NCI-H2171 treated with DMSO at 0.1 percent for 48 hours (cell line): ENCODE results near the gene LAMC2.
A peak's percentile ranks its signal among the peaks of the same experiment; 100 is the strongest.
"Not testable (repeated sequence)": the region's sequence is repeated elsewhere in the genome, so short reads cannot be mapped to it uniquely, and the experiment has no call there.

Experiments
- DNase-seq: peaks from one replicate; lab custom pipeline; 2025; lab: John Stamatoyannopoulos, UW

LAMC2 gene

DNA sequence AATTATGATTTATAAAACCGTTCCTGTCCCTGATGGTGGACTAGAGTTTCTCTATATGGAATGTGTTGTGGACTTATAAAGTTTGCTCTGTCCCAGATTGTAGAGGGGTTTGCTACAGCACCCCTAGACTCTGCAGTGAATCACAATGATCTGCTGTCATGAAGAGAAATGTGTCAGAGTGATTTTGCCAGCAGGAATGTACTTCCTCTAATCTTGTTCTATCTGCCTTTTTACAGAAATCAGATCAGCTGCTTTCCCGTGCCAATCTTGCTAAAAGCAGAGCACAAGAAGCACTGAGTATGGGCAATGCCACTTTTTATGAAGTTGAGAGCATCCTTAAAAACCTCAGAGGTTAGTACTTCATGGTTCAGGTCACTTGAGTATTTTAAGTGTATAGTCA lies 52.0 kb downstream of the LAMC2 start:
- no peak for DNase-seq

DNA sequence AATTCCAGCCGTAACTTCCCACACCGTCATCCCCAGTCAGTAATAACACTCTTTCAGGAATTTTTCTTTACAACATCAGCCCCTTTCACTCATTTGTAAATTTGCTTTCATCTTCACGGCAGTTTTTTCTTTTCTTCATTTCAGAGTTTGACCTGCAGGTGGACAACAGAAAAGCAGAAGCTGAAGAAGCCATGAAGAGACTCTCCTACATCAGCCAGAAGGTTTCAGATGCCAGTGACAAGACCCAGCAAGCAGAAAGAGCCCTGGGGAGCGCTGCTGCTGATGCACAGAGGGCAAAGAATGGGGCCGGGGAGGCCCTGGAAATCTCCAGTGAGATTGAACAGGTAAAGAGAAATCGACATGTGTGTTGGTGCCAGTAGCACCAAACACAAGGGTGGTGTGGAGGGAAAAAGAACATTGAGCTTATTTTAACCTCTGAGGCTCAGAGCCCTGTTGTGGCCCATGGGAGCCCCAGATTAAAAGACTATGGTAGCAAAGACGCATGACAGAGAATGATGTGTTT lies 53.2 kb downstream of the LAMC2 start:
- DNase-seq = peak; percentile 24

DNA sequence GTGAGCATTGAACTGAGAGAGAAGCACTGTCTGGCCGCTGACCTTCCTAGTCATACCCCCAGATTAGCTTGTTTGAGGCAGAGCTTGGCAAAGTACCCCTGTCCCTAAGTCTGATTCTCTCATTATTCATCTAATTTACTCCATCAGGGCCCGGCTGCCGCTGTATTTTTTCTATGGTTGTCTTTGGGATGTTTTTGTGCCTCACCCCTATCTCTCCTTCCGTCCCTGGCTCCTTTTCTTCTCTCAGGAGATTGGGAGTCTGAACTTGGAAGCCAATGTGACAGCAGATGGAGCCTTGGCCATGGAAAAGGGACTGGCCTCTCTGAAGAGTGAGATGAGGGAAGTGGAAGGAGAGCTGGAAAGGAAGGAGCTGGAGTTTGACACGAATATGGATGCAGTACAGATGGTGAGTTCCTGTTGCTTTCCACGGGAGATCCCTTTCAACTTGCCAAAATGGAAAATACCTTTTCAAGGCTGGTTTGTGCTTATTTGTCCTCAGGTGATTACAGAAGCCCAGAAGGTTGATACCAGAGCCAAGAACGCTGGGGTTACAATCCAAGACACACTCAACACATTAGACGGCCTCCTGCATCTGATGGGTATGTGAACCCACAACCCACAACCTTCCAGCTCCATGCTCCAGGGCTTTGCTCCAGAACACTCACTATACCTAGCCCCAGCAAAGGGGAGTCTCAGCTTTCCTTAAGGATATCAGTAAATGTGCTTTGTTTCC lies 53.9 kb downstream of the LAMC2 start:
- peak; percentile 44 for DNase-seq

GRCh38 chr1:183240526-183240825 lies 54.4 kb downstream of the LAMC2 start:
- DNase-seq = no peak

- DNase-seq = not testable (repeated sequence)
Measured at GRCh38 chr1:183240853-183241252, 54.8 kb downstream of the LAMC2 start.

- no peak for DNase-seq
Measured at GRCh38 chr1:183241471-183241870, 55.4 kb downstream of the LAMC2 start.

DNA sequence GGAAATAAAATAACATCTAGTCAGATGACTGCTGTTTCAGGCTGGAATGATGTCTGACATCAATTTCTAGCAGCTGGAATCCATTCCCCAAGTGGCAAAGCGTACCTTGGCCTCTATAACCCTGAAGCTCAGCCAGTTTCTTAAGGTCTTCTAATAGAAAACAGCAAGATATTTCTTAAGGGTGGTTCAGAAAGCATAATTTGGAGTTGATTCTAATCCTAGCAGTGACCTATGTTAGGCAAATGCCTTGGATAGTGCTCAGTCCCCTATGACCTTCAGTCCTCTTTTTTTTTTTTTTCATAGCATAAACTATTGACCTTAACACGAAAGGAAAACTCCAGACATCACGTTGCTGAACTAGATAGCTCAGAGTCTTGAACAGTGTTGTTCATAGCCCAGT lies 56.5 kb downstream of the LAMC2 start:
- no peak for DNase-seq

- no peak for DNase-seq
Measured at GRCh38 chr1:183243161-183244050, 57.3 kb downstream of the LAMC2 start.

DNA sequence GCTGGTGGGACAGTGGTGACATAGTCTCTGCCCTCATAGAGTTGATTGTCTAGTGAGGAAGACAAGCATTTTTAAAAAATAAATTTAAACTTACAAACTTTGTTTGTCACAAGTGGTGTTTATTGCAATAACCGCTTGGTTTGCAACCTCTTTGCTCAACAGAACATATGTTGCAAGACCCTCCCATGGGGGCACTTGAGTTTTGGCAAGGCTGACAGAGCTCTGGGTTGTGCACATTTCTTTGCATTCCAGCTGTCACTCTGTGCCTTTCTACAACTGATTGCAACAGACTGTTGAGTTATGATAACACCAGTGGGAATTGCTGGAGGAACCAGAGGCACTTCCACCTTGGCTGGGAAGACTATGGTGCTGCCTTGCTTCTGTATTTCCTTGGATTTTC lies 58.4 kb downstream of the LAMC2 start:
- DNase-seq = peak; percentile 96

DNA sequence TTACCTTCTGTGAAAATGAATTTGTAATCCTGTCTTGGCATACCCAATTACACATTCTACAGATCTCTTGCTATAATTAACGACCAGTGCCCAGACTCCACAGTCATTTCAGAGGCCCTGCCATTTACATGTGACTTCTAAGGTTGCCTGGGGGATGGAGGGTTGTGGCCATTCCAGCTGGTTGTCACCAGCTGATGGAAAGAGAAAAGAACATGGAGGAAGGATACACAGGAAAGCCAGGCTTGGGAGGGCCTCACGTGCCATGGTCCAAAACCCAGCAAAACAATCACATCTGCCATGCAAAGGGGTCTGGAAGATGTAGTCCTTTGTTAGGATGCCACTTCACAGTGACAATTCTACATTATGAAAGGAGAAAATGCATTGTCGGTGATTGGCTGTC lies 59.3 kb downstream of the LAMC2 start:
- DNase-seq = no peak

DNA sequence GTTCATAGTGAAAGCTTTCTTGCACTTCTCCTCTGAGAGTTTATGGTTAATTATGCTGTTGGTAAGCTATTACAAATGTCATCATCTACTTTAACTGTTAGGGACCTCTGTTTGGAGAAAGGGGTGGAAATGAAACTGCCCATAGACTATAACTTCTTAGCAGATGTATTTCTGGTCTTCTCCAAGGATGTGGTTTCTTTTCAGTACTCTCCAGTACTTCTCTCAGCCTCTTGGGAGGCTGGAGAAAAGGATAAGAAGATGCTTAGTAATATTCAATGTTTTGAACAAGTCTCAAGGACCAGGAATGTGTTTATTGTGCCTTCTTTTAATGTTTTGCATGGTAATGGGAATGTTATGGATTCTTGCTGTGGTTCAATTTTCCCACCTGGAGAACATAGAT lies 60.4 kb downstream of the LAMC2 start:
- DNase-seq = no peak

DNA sequence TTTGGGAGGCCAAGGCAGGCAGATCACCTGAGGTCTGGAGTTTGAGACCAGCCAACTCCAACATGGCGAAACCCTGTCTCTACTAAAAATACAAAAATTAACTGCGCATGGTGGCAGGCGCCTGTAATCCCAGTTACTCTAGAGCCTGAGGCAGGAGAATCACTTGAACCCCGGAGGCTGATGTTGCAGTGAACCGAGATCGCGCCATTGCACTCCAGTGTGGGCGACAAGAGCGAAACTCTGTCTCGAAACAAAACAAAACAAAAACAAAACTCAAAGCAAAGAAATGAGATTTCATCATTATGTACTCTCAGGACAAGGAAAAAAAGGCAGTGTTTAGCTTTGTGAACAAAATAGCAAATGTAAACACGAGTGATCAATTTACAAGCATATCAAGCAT lies 61.0 kb downstream of the LAMC2 start:
- DNase-seq = no peak

DNA sequence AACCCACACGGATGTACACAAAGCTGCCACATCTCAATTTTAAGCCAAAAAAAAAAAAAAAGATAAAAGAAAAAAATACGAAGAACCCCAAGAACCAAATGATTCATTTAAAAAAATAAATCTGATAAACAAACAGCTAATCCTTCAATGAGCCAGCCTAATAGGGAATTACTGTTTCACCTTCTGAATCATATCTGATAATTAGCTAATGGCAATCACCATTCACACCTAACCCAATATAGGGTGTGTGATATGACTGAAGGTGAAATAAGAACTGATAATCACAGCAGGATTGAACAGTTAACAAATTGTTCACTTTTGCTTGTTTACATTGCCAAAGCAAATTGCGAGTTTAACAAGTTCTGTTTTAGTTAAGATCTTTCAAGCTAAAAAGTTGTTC lies 61.4 kb downstream of the LAMC2 start:
- no peak for DNase-seq

DNA sequence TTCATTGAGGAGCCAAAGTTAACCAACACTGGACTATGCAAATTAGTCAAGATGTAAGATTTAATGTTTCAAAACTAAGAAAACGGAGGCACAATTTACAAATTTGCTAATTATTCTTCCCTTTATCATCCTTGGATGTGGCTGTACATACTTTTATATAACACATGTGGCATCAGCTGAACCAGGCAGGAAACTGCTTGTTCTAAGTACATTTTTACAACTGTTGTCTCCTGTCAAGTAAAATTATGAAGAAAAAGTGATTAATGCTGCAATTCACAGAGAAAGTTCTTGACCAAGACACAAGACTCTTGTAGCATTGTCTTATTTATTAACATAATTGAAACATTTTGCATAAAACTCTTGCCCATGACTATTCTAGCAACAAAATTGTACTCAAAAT lies 61.9 kb downstream of the LAMC2 start:
- DNase-seq = no peak

- no peak for DNase-seq
Measured at GRCh38 chr1:183248989-183249691, 63.1 kb downstream of the LAMC2 start.

DNA sequence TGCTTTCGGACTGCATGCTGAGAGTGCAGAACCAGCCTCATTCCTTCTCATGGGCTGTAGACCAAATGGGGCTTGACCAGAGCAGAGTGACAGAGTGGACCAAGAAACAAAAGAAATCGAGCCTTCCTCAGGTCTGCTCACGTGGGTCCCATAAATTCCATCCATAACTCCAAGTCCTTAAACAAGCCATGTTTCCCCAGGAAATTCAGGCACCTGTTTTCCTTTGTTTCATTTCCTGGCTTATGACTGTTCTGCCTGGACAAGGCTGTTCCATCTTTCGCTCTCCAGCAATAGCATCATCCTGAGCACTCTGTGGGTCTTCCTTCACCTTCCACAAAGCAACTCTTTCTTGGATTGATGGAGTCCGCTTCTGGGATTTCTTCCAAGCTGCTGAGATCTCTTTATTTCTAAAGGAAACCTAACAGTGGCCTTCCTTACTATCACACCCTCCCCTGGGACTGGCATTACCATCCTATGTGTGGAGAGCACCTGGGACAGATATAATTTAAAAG lies 63.9 kb downstream of the LAMC2 start:
- DNase-seq = no peak

DNA sequence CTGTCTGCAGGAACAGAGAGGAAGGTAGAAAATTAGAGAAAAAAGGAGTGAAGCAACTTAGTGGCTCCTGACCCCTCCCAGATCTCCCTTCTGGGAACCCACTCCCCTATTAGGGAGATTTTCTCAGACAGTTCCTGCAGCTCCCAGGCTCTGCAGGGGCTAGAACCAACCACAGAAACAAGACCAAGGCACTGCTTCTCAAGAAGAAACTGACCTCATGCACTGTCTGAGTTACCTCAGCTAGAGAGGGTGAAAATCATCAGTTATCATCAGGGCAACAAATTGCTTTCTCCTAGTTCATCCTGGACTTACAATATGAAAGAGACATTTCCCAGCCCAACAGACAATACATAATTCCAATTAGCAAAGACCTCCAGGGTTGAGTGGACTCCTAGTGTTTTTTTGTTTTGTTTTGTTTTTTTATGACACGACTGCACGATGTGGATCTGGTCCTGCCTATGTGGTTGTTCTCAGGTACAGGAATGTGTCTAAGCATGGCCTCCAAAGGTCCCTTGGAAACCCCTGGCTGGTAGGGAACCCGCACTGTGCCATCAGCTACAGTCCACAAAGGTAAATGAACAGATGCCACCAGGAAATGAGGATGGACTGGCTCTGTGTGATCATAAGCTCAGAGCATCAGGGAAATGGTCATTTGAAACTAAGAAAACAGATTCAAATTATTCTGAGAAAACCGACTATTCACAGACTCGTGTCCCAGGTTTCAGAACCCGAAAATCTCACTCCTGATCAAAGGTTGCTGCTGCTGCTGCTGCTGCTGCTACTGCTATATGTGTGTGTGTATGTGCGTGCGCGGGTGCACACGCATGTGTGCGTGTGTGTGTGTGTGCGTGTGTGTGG lies 65.3 kb downstream of the LAMC2 start:
- DNase-seq = no peak

DNA sequence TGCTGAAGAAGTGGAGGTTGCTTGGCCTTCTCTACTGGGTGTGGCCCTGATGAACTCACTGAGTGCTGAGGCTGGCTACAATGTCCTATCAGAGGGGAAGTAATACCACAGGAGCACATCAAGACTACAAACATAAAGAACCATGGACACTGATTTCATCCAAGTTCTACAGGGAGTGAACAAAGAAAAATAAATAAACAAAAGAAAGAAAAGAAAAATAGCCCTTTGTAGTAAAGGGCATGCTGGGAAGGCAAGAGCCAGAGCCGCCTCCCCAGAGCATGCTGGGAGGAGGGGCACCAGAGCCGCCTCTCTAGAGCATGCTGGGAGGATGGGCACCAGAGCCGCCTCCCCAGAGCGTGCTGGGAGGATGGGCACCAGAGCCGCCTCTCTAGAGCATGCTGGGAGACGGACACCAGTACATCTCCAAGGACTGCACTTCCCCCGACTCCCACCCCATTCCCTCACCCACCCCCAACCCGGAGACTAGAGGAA lies 65.9 kb downstream of the LAMC2 start:
- DNase-seq = no peak

DNA sequence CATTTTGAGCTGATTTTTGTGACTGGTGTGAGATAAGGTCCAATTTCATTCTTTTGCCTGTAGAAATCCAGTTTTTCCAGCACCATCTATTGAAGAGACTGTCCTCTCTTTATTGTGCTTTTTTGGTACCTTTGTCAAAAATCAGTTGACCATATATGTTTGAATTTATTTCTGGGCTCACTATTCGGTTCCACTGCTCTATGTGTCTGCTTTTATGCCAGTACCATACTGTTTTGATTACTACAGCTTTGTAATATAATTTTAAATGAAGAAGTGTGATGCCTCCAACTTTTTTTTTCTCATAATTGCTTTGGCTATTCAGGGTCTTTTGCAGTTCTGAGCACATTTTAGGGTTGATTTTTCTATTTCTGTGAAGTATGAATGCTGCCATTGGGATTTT lies 69.0 kb downstream of the LAMC2 start:
- no peak for DNase-seq

GRCh38 chr1:183259924-183260323 lies 73.9 kb downstream of the LAMC2 start:
- DNase-seq = no peak

- peak; percentile 87 for DNase-seq
Measured at GRCh38 chr1:183262628-183263200, 76.7 kb downstream of the LAMC2 start.
